Common myeloid progenitor, CD34-positive (primary cell): ENCODE data around the gene RLN3.
A peak's percentile ranks its signal among the peaks of the same experiment; 100 is the strongest.

Experiments
- CTCF ChIA-PET: fragments of 350-600 bp; sonication (Branson Sonifier 250); formaldehyde crosslinking; loops from one replicate; lab custom pipeline; 2021; ENCODE audit warnings: antibody characterized with exemption; lab: Charles Lee
- POLR2A ChIA-PET: fragments of 350-600 bp; sonication (Branson Sonifier 250); formaldehyde crosslinking; loops from one replicate; lab custom pipeline; 2021; ENCODE audit warnings: antibody characterized with exemption; lab: Charles Lee
- DNase-seq, 3 donors: peaks; one replicate each; pipeline versions ENCODE4 v3.0.0 to v3.0.0-alpha.2; 2013
- H3K27ac ChIP-seq, 2 experiments: 1 replicate in 1 of 2; 2 replicates in 1 of 2; pipeline ENCODE4 v1.7.0; 2013; ENCODE audit warnings: inconsistent platforms in 2 of 2, low read length in 2 of 2, mild to moderate bottlenecking in 2 of 2, low read depth in 1 of 2, moderate library complexity in 1 of 2; ENCODE audit not compliant: severe bottlenecking in 2 of 2, insufficient read depth in 1 of 2, poor library complexity in 1 of 2
- H3K27me3 ChIP-seq, 5 experiments: replicated peaks in 2 of 5; 1 replicate in 3 of 5; 2 replicates in 2 of 5; pipeline versions ENCODE4 v1.6.1 to v1.7.0; 2013; ENCODE audit warnings: low read length in 4 of 5, mild to moderate bottlenecking in 2 of 5, moderate library complexity in 2 of 5, inconsistent platforms in 1 of 5; ENCODE audit not compliant: insufficient read depth in 5 of 5, control insufficient read depth in 4 of 5
- H3K36me3 ChIP-seq, 4 experiments: 1 replicate in 2 of 4; 2 replicates in 2 of 4; pipeline versions ENCODE4 v1.6.1 to v1.7.0; 2013; ENCODE audit warnings: low read length in 3 of 4, control low read depth in 1 of 4, mild to moderate bottlenecking in 1 of 4; ENCODE audit not compliant: control insufficient read depth in 4 of 4, insufficient read depth in 4 of 4
- H3K4me1 ChIP-seq, 4 experiments: 1 replicate in 3 of 4; 2 replicates in 1 of 4; pipeline versions ENCODE4 v1.6.1 to v1.7.1; 2013; ENCODE audit warnings: low read length in 3 of 4, mild to moderate bottlenecking in 3 of 4, control low read depth in 1 of 4, inconsistent platforms in 1 of 4, moderate library complexity in 1 of 4; ENCODE audit not compliant: control insufficient read depth in 4 of 4, insufficient read depth in 4 of 4; ENCODE audit errors: control extremely low read depth in 1 of 4
- H3K4me3 ChIP-seq, 7 experiments: 1 replicate in 4 of 7; 2 replicates in 3 of 7; pipeline versions ENCODE4 v1.5.1 to v1.7.0; 2013; ENCODE audit warnings: mild to moderate bottlenecking in 7 of 7, low read length in 6 of 7, moderate library complexity in 6 of 7, inconsistent platforms in 2 of 7, low read depth in 2 of 7, control low read depth in 1 of 7; ENCODE audit not compliant: insufficient read depth in 4 of 7, control insufficient read depth in 1 of 7; ENCODE audit errors: extremely low read depth in 1 of 7
- H3K9me3 ChIP-seq, 5 experiments: 1 replicate in 4 of 5; 2 replicates in 1 of 5; pipeline versions ENCODE4 v1.6.1 to v1.7.1; 2013; ENCODE audit warnings: low read length in 4 of 5, mild to moderate bottlenecking in 2 of 5, inconsistent platforms in 1 of 5, low read depth in 1 of 5, moderate library complexity in 1 of 5; ENCODE audit not compliant: control insufficient read depth in 4 of 5, insufficient read depth in 2 of 5; ENCODE audit errors: control extremely low read depth in 1 of 5
- WGBS: methylation state at CpG from one replicate; pipeline ENCODE4 v1.1.5; 2013; ENCODE audit not compliant: insufficient coverage; 5-methylcytosine and 5-hydroxymethylcytosine counted together

Gene RLN3

GRCh38 chr19:14061751-14062557 is 34.0 kb downstream of the RLN3 start, which contains the start of gene PALM3:
Gene PALM3, minus strand, starts transcription at chr19:14062076. Its CDS starts 96 bp downstream, at chr19:14061980.
- Histone ChIP-seq H3K4me1 (peaks cover 0 to 17% (median 17%) of the 10 kb centered on the region in 4 experiments), H3K36me3 (no peaks in the 10 kb centered on the region), H3K27me3 (peaks cover 0 to 36% (median 11%) of the 10 kb centered on the region in 5 experiments), H3K27ac (no peak within 1 kb of the TSS), H3K9me3 (no peaks in the 10 kb centered on the region), H3K4me3 (no peak within 1 kb of the TSS)
- no peak for DNase-seq
- POLR2A ChIA-PET = no interaction called here
- CTCF ChIA-PET = interaction anchor here (0.6 to 7.2 kb wide), 4 partner anchors 9 to 40 kb away, joined by 3 to 102 read pairs (median 24); partner anchors contain the start of gene MISP3
- 83% methylated on average over 16 of the region's 19 CpGs for WGBS

DNA sequence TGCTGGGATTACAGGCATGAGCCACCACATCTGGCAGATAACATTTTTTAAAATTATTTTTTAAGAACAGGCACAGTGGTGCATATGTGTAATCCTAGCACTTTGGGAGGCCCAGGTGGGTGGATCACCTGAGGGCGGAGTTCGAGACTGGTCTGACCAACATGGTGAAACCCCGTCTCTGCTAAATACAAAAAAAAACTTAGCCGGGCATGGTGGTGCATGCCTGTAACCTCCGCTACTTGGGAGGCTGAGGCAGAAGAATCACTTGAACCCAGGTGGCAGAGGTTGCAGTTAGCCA is 34.6 kb downstream of the RLN3 start:
- ChIA-PET POLR2A (interaction anchor here (0.7 kb wide), 1 partner anchor 11 kb away, joined by 3 read pairs; no protein-coding TSS in a partner anchor), CTCF (interaction anchor here (5.7 to 7.2 kb wide), 2 partner anchors 9 to 14 kb away, joined by 46 to 102 read pairs; partner anchors contain the start of gene MISP3)
- Histone ChIP-seq H3K4me1 (peaks cover 0 to 17% (median 15%) of the 10 kb centered on the region in 4 experiments), H3K9me3 (no peaks in the 10 kb centered on the region), H3K27me3 (peaks cover 0 to 35% (median 11%) of the 10 kb centered on the region in 5 experiments), H3K36me3 (no peaks in the 10 kb centered on the region), H3K27ac (no peak overlapping the region), H3K4me3 (no peak overlapping the region)
- WGBS = 100% methylated on average over 5 of the region's 5 CpGs
- no peak for DNase-seq

DNA sequence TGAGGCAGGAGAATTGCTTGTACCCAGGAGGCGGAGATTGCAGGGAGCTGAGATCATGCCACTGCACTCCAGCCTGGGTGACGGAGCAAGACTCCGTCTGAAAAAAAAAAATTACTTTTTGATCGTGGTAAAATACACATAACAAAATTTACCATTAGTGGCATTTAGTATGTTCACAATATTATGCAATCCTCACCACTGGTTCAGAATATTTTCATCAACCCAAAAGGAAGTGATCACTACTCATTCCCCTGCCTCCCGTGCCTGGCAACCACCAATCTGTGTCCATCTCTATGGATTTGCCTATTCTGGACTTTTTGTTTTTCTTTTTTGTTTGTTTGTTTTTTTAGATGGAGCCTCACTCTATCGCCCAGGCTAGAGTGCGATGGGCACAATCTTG is 35.2 kb downstream of the RLN3 start:
- Histone ChIP-seq H3K4me3 (no peak overlapping the region), H3K27ac (no peak overlapping the region), H3K4me1 (peaks cover 0 to 14% (median 10%) of the 10 kb centered on the region in 4 experiments), H3K36me3 (no peaks in the 10 kb centered on the region), H3K9me3 (no peaks in the 10 kb centered on the region), H3K27me3 (peaks cover 0 to 30% (median 11%) of the 10 kb centered on the region in 5 experiments)
- no peak for DNase-seq
- 94% methylated on average over 3 of the region's 7 CpGs for WGBS
- CTCF ChIA-PET = interaction anchor here (5.7 kb wide), 1 partner anchor 14 kb away, joined by 46 read pairs; no protein-coding TSS in a partner anchor
- POLR2A ChIA-PET = interaction anchor here (0.7 kb wide), 1 partner anchor 11 kb away, joined by 3 read pairs; no protein-coding TSS in a partner anchor

DNA sequence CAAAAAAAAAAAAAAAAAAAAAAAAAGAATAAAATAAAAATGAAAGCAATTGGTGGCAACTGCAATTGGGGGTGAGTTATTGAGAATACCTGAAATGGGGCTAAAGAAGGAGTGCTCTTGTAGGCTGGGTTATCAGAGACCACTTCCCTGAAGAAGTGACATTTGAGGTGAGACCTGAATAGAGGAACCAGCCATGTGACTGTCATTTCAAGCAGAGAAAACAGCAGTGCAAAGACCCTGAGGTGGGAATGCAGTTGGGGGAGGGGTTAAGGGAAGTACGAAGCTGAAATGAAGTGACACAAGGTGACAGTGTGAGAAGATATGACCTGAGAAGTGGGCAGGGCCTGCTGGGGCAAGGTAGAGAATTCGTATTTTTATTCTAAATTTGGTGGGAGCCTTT is 38.2 kb downstream of the RLN3 start:
- POLR2A ChIA-PET = interaction anchor here (0.6 kb wide), 1 partner anchor 35 kb away, joined by 3 read pairs; the partner anchor contains the start of gene IL27RA
- H3K4me1 ChIP-seq = peaks cover 0 to 2% (median 0%) of the 10 kb centered on the region in 4 experiments
- no peaks in the 10 kb centered on the region for H3K36me3 ChIP-seq
- WGBS = 76% methylated on average over 2 of the region's 2 CpGs
- no peaks in the 10 kb centered on the region for H3K9me3 ChIP-seq
- CTCF ChIA-PET = interaction anchor here (0.7 to 1.6 kb wide), 2 partner anchors 10 to 193 kb away, joined by 3 to 4 read pairs; no protein-coding TSS in a partner anchor
- DNase-seq = peak in 2 of 3 donors; percentile 43 to 52
- no peak overlapping the region for H3K27ac ChIP-seq
- peaks cover 0 to 5% (median 0%) of the 10 kb centered on the region in 5 experiments for H3K27me3 ChIP-seq
- H3K4me3 ChIP-seq = no peak overlapping the region

GRCh38 chr19:14070268-14071050 is 42.5 kb downstream of the RLN3 start:
- Histone ChIP-seq H3K36me3 (no peaks in the 10 kb centered on the region), H3K27me3 (no peaks in the 10 kb centered on the region), H3K9me3 (no peaks in the 10 kb centered on the region), H3K4me1 (peaks cover 5 to 37% (median 35%) of the 10 kb centered on the region in 4 experiments), H3K4me3 (no peak overlapping the region), H3K27ac (no peak overlapping the region)
- DNase-seq = no peak
- CTCF ChIA-PET = interaction anchor here (0.8 to 7.2 kb wide), 13 partner anchors 11 to 281 kb away, joined by 3 to 102 read pairs (median 5); partner anchors contain the start of genes IL27RA and PALM3
- WGBS = 97% methylated on average over 39 of the region's 43 CpGs
- POLR2A ChIA-PET = interaction anchor here (0.8 kb wide), 1 partner anchor 91 kb away, joined by 3 read pairs; no protein-coding TSS in a partner anchor

- Histone ChIP-seq H3K4me1 (peaks cover 5 to 41% (median 38%) of the 10 kb centered on the region in 4 experiments), H3K9me3 (no peaks in the 10 kb centered on the region), H3K36me3 (no peaks in the 10 kb centered on the region), H3K27me3 (no peaks in the 10 kb centered on the region), H3K27ac (peak within 1 kb of the TSS in 1 of 2 experiments; percentile 54), H3K4me3 (peak within 1 kb of the TSS; percentile 58 to 83 (median 75))
- 0% methylated on average over 51 of the region's 51 CpGs for WGBS
- POLR2A ChIA-PET = interaction anchor here (0.5 to 1.2 kb wide), 6 partner anchors 8 to 64 kb away, joined by 3 to 4 read pairs (median 4); partner anchors contain the start of gene ASF1B
- peak in 2 of 3 donors; percentile 60 to 66 for DNase-seq
- CTCF ChIA-PET = interaction anchor here (0.6 to 7.2 kb wide), 25 partner anchors 8 to 203 kb away, joined by 3 to 102 read pairs (median 4); partner anchors contain the start of genes IL27RA, PALM3 and PRKACA
Measured at GRCh38 chr19:14072535-14073260, 44.8 kb downstream of the RLN3 start, which contains the start of gene MISP3. Gene MISP3, plus strand, starts transcription at chr19:14072786. Its CDS starts 524 bp downstream, at chr19:14073310.
